NCI-H446 (cell line): ENCODE measurements around the gene GRID1.
A peak's percentile ranks its signal among the peaks of the same experiment; 100 is the strongest.

Experiments used
- DNase-seq, 2 experiments: peaks; one replicate each; lab custom pipeline; 2025; lab: John Stamatoyannopoulos, UW

The GRID1 gene

DNA sequence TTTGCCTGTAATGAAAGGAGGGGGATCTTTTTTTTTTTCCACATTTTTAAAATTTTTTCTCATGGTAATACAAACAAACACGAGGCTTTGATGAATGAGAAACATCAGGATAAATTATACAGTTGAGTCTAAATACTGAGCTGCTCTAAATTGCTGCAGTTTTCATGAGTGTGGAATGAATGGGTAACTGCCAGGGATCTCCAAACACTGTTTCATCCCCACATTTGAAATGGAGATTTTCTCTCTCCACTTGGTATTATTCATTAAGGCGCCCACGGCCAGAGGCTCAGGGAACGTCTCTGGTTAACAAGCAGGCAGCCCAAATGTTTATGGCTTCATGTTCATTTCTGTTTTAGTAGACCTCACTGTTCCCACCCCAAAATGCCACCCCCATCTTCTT lies 717.1 kb downstream of the GRID1 start:
- DNase-seq, result no peak

DNA sequence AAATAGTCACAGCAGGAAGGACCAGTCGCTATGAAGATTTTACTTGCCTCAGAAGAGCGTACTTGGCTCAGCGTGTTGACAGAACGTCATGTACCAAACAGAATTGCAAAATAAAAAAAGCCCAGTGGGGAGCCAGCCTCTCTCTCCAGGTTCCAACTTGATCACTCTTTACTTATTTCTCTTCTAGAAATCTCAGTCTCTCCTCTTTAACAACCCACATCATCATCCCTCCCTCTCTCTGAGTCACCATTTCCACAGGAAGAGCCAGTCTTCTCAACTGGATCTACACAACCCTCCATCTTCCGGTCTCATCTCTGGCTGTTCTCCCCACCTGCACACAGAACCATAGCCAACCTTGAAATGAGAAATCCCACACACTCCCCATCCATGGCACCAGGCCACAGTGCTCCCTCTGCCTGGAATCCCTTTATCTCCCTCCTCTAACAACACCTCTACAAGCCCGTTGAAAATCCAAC lies 718.3 kb downstream of the GRID1 start:
- DNase-seq, result no peak

DNA sequence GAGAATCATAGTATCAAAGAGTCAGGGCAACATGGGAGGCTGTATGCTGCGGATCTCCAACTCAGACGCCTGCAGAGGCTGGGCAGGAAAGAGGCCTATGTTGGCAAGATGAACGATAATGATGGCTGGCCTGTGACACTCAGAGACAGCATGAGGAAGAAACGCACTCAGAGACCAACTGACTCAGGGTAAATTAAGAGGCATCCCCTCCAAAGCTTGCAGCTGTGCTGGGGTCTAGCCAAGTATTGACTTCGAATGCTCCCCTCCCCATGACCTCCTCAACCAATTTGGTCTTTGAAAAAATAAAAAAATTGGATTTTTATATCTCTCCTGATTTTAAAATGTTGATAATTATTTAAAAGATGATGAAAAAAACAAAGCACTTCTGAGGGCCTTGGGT lies 718.9 kb downstream of the GRID1 start:
- peak in 1 of 2 experiments; percentile 6 for DNase-seq

DNA sequence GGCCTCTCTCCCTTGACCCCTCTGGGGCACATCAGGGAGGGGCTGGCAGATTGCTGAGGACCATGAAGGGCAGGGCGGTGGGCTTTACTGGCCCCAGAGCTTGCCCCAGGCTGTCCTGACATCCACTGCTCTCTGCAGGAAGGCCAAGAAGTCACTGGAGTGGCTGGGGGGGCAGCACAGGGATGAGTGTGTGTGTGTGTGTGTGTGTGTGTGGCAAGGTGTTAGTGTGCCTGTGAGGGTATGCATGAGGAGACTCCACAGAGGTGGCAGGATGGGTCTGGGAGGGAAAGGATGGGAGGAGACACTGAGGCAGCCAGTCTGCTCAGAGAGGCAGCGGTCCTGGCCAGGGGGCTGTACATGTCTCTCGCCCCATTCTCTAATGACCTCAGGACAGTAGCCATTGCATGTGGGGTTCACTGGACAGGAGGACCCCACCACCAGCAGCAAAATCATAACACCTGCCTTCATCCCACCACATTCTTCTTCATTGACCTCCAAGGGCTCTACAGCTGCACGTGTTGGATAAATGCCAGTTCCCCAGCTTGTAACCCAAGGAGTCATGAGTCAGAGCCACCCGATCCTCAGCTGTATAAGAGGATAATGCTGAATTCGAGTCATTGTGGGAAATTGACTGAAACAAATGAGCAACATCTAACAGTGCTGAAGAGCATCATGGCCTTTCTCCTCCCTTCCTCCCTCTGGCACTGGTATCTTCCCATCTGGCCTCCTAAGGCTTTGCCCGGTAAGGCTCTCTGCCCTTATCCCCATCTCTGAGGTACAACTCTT lies 720.5 kb downstream of the GRID1 start:
- DNase-seq, result peak; percentile 31 to 84

DNA sequence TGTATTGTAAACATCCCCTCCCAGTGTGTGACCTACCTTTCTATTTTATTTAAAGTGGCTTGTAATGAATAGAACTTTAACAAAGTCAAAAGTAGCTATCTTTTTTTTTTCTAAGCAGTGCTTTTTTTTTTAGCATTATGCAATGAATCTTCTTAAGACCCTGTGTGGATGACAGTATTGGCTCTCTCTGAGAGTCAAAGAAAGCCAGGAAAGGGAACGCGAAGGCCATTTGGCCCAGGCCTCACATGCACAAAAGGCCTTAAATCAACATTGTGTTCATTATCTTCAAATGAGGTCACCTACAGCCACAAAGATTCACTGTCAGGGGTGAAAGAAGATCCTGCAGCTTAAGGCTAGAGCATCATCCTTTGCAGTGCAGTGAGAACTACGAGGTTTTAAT lies 721.5 kb downstream of the GRID1 start:
- DNase-seq, result peak in 1 of 2 experiments; percentile 4

DNA sequence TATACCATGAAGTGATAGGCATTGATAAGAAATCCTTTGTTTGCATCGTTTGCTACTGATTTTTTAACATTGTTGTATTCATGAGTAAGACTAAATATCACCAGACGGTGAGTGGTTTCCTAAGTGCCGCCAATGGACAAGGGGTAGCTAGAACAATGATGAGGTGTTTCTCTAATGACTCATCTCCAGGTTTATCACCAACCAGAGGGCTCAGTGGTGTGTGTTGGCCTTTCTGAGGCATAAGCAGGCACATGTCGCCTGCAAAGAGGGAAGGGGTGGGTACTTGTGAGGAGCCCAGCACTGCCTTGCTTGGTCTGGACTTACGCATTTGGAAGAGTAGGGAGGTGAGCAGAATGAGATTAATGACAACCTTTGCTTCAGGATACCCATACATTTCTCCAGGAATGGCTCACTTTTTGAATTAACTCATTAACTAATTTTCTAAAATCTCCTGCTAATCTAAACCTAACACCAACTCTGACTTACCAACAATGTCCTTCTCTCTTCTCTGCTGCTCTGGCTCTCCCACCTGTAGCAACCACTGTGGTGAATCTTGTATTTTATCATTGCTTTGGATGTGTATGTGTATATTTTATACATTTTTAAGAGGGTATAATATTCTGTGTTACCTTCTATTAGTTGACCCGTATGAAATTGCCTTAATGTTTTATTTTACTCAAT lies 722.6 kb downstream of the GRID1 start:
- no peak for DNase-seq

DNA sequence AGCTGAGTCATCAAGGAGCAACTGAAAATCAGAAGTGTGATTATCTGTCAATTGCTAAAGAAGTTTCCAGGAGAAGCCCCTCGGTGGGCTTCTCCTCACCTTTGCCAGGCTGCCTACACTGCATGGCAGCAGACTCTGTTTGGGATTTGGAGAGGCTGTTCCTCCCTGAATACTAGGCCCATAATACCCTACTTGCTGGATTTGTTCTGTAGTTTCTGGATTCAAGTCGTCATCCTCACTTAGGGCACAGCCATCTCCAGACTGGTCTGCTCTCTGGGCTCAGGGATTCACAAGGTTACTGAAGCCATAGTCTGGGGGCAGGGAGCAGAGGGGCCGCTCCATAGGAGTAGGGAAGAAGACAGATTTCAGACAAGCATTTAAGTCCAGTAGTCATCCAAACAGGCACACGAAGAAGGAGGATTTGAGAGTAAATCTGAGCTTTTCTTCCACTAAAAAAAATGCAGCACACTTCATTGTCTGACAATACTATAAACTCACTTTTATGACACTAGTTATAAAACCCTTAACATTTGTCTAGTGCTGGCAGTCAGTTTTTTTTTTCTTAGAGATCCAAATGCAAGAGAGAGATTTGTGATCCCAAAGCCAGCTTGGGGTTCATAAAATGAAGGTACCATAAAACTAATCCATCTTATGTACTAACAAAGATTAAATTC lies 723.3 kb downstream of the GRID1 start:
- DNase-seq, result no peak

DNA sequence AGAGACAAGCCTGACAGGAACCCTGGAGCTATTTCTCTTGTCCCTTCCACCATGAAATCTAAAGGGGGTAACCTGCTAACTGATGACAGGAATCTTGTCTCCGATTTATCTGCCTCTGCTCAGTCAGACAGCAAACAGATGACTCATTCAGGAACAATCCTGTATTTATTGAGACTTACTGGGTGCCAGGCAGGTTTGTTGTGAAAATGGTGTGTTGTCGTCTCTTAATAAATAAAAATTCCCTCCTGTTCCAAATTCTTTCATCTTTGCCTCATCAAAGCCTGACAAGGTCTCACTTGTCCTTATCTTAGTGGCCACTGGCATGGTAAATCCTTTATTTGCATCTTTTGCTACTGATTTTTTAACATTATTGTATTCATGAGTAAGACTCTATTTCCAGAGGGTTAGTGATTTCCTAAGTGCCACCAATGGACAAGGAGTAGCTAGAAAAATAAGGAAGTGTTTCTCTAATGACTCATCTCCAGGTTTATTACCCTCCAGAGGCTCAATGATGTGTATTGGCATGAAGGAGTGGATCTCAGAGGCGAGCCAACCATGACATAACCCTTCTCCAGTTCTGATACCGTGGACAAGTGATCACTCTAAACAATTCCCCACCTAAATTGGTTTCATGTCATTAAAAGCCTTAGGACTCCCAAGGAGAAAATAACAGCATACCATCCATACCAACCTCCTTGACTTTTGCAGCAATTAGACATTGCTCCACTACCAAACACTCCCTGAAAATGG lies 724.0 kb downstream of the GRID1 start:
- DNase-seq, result peak in 1 of 2 experiments; percentile 33

DNA sequence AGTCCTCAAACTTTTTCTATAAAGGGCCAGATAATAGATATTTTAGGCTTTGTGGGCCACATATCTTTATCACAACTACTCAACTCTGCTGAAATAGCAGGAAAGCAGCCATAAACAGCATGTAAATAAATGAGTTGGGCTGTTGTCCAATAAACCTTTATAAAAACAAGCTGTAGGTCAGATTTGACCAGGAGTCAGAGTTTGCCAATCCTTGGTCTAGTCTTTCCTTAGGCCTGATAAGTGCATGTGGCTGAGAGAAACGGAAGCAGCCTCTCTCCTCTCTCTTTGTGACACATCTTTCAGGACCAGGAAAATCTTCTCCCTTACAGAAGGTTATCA lies 724.5 kb downstream of the GRID1 start:
- no peak for DNase-seq

DNA sequence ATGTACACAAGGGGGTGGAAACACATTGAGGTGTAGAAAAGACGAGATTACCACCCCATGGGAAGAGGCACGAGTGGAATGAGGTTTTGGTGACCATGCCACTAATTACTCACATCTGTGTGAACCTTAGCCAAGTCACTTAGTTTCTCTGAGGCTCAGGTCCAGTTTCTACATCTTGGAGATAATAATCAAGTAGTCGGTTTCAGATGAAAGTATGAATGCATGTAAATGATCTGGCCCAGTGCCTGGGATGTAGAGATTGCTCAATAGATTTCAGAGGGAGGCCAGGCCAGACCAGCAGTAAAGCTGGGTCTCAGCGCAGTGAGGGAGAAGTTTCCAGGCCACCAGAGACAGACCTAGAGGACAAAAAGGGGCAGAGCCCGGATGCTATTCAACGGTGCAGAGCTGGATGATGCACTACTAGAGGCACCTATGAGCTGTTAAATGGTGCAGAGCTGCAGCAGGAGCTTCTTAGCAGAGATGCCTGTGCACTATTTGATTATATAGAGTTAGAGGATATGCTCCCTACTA lies 725.1 kb downstream of the GRID1 start:
- no peak for DNase-seq

DNA sequence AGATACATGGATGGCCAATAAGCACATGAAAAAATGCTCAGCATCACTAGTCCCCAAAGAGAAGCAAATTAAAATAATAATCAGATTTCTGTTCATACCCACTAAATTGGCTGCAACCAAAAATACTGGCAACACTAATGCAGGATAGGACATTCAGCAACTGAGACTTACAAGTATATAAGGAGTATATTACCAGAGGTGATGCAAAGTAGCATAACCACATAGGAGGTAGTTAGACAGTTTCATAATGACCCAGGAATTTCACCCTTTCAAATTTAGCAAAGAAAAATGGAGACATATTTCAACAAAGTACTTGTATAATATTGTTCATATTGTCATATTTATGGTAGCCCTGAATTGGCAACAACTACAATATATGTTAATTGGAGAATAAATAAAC lies 727.8 kb downstream of the GRID1 start:
- no peak for DNase-seq

DNA sequence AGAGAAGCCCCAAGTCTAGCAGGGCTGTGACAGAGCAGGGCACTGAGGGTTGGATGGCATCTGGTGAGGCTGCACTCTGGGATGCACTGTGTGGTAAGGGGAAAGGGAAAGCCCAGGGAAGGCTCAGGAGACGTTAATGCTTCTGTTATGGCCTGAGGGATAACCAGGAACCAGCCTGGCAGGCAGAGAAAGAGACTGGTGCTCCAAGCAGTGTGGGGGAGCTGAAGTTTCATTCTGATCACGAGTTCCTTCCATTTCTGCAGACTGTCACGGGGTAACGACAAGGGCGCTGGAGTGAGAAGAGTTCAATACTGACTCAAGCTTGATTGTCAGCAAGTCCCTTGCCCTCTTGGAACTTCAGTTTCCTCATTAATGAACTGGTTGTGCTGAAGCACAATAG lies 730.9 kb downstream of the GRID1 start:
- no peak for DNase-seq

DNA sequence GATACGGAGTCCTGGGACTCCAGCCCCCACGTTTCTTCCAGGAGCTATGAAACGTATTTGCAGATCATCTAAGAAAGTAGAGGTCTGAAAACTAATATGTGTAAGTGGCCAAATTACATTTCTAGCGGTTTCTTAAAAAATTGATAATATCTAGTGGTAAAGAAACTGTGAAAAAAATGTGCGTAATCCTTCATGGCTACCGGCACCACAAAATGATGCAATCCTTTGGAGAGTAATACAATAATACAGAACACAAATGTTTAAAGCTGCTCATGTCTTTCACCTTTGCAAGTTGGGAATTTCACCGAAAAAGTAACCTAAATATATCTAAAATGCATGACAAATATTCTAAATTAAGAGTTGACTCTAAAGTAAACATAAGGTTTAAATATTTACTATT lies 742.1 kb downstream of the GRID1 start:
- DNase-seq, result no peak

DNA sequence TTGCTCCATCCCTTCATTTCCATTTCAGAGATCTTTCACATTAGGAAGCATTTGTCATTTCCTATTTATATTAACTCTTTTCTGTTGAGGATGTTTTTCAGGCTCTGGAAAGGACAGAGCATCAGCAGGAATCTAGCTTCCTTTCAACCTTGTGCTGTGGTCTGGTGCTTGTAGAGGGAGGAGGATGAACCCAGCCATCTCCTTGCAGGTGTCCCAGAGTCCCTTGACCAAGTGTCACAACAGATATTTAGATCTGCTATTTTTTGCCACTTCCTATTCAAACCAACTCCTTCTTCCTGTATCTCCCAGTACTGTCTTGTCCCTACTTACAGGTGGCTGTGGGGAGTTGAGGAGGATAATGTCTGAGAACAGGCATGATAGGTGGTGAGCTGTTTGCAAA lies 742.8 kb downstream of the GRID1 start:
- DNase-seq, result no peak

DNA sequence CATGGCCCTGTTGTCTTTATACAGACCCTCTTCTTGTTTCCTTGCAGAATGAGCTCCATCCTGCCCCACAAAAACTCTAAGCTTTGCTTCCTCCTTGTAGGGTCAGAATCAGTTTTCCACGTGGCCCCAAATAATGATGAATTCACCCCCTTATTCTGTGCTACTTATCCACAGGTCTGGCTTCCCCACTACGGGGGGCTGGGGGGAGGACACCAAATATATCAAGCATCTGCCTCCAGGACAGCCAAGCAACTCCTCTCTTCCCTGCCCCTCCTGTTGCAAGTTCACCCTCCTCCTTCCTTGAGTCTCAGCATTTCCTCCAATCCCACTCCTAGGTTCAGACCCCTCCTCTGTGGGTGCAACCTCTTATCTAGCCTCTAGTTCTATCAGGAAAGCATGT lies 743.3 kb downstream of the GRID1 start:
- no peak for DNase-seq

DNA sequence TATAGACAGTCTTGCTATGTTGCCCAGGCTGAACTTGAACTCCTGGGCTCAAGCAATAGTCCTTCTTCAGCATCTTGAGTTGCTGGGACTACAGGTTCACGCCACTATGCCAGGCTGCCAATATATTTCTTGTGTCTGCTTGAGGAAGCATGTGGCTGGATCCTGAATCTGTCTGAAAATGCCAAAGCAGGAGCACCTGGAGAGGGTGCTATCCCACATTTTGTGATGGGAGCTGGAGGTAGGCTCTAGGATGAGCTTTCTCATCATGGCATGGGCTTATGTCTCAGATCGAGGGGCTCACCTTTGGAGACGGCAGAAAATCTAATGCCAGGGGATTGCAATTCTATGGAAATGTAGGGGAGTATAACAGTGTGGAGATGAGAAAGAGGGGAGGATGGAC lies 744.2 kb downstream of the GRID1 start:
- no peak for DNase-seq

DNA sequence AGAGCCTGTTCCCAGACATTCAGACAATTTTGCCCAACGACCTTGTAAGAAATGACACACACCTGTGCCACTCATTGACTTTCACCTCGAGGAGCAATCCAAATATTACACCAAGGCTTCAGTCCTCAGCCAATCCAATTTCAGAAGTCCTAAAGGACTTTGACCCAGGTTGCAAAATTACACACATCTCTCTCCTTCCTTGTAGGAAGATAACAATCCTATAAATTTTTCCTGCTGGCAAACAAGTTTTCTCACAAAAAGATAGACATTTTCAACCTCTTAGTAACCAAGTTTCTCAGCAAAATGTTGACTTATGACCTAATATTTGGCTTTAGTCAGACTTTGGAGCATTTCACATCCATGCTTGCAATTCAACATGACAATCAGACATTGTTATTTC lies 745.0 kb downstream of the GRID1 start:
- DNase-seq, result no peak

DNA sequence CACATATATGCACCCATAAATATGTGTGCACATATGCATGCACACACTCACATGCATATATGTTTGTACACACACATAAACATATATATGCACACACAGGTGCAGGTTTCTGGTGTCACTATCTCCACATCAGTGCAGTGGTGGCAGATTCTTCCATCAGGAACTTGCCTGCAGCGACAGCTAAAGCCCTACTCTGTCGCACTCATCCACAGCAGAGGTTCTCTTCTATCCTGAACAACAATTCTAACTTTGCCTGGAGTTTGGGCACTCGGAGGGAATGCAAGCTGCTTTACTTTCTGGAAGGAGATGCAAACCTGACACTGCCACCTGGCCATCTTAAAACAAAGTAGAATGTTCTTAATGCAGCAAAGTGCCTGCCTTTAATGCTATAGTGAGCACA lies 745.8 kb downstream of the GRID1 start:
- no peak for DNase-seq

DNA sequence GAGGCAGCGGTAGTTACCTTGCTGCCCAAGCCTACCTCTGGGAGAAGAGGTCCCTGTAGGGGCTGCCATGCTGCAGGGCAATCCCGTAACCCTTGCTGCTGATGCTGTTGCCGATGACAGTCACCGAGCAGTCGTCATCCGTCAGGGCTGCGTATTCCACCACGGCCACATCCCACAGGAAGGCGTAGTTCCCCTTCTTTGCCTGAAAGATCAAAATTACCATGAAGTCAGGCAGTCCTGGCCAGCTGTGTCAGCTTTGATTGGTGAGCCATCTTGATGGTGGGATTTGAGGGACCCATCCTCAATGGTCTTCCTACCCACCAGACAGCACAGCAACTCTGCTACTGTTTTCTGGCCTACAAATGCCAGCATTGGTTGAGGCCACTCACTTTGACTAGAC lies 746.8 kb downstream of the GRID1 start:
- DNase-seq, result no peak

DNA sequence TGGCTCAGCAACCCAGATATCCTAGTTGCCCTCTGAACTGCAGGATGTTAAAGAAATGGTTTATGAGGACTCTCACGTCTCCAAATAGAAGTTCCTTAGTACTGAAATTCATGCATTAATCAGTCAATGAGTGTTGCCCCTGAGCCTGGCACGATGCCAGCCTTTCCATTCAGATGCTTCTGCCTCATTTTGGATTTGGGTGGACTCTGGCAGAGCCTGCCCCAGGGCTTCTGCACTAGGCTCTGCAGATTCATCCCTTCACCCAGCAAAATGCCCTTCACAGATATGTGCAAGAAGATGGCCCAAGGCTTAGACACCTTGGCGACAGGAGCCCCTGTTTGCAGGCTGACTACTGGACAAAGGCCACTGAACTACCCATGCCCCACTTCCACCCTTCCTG lies 747.8 kb downstream of the GRID1 start:
- DNase-seq, result peak in 1 of 2 experiments; percentile 5

DNA sequence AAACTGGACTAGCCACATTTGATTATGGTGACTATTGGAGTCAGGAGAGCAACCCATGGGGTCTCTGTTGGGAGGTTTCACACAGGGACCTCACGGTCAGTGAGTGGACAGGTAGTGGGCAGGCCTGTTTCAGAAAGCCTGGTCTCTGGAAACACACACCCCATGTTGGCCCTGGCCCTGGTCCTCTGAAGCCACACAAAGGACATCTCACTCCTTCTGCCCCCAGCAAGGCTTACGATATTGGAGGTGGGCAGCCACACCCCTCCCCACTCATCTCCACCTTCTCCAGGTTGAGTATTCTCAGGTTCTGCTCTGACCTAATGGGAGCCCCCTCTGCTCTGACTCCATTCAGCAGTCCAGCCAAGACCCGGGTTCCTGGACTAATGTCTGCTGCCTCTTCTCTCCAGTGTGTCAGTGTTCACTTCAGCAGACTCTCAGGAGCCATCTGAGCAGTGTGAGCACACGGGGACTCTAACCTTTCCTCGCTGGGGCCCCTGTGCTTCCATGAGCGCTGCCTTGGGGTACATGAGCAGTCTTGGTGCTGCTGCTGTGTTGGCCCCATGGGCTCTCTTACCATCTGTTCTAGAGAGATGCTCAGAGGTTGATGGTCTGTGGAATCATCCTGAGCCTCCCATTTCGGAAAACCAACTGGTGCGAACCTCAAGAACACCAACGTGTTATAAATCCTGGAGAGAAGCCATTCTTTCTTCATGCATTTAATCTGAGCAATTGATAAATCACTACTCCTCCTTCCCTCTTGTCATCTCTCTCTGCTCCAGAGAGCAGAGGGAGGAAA lies 748.6 kb downstream of the GRID1 start:
- DNase-seq, result no peak
